Measurements from ENCODE around the gene SLC10A4.

GRCh38 chr4:48449151-48449550, 34.0 kb upstream of the SLC10A4 start:
- TF ChIP-seq CTCF (conservative IDR thresholded peaks at IDR 0.05) (no peak), EZH2 (IDR thresholded peaks at IDR 0.05; ENCODE audit: low read depth) (no peak)
